HG03378 (cell line): ENCODE measurements around the gene HDGF.
A peak's percentile ranks its signal among the peaks of the same experiment; 100 is the strongest.
"Not testable (repeated sequence)": the region's sequence is repeated elsewhere in the genome, so short reads cannot be mapped to it uniquely, and the experiment has no call there.

Source experiments
- ATAC-seq: cut with Tn5 transposase; IDR thresholded peaks from one replicate; pipeline ENCODE4 v1.9.1; 2021; ENCODE audit warnings: mild to moderate bottlenecking, moderate library complexity; ENCODE audit not compliant: unreplicated experiment

HDGF gene

GRCh38 chr1:156767101-156767878, 15.8 kb upstream of the HDGF start, which contains the start of gene PRCC:
Gene PRCC, plus strand, starts transcription at chr1:156767535. Its CDS starts 237 bp downstream, at chr1:156767772.
- peak; percentile 88 for ATAC-seq

- peak; percentile 15 for ATAC-seq
These were observed 15.0 kb upstream of the HDGF start for GRCh38 chr1:156766298-156767100.

- no peak for ATAC-seq
These were observed 14.2 kb upstream of the HDGF start for GRCh38 chr1:156765666-156766065.

DNA sequence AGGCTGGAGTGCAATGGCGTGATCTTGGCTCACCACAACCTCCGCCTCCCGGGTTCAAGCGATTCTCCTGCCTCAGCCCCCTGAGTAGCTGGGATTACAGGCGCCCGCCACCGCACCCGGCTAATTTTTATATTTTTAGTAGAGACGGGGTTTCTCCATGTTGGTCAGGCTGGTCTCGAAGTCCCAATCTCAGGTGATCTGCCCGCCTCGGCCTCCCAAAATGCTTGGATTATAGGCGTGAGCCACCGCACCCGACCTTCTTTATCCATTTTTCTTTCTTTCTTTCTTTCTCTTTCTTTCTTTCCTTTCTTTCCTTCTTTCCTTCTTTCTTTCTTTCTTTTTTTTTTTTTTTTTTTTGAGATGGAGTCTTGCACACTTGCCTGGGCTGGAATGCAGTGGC, 13.7 kb upstream of the HDGF start:
- not testable (repeated sequence) for ATAC-seq

DNA sequence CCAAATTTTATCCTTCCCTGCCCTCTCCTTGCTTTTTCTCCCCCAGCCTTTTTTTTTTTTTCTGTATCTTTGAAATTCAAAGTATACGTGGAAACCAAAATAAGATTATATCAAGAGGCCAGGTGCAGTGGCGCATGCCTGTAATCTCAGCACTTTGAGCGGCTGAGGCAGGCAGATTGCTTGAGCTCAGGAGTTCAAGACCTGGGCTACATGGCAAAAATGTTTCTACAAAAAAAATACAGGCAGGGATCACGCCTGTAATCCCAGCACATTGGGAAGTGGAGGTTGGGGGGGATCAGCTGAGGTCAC, 9.3 kb upstream of the HDGF start:
- no peak for ATAC-seq

GRCh38 chr1:156760092-156760795, 8.8 kb upstream of the HDGF start:
- no peak for ATAC-seq

DNA sequence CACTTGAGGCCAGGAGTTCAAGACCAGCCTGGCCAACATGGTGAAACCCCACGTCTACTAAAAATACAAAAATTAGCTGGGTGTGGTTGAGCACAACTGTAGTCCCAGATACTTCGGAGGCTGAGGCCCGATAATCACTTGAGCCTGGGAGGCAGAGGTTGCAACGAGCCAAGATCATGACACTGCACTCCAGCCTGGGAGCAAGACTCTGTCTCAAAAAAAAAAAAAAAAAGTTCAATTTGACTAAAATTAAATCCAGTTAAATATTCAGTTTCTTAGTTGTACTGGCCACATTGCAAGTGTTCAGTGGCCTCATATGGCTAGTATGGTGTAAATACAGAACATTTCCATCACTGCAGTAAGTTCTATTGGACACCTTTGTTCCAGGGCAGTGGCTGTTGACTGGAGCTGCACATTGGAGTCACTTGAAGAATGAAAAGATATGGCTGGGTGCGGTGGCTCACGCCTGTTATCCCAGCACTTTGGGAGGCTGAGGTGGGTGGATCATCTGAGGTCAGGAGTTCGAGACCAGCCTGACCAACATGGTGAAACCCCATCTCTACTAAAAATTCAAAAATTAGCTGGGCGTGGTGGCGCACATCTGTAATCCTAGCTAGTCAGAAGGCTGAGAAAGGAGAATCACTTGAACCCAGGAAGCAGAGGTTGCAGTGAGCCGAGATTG, 6.2 kb upstream of the HDGF start:
- not testable (repeated sequence) for ATAC-seq

DNA sequence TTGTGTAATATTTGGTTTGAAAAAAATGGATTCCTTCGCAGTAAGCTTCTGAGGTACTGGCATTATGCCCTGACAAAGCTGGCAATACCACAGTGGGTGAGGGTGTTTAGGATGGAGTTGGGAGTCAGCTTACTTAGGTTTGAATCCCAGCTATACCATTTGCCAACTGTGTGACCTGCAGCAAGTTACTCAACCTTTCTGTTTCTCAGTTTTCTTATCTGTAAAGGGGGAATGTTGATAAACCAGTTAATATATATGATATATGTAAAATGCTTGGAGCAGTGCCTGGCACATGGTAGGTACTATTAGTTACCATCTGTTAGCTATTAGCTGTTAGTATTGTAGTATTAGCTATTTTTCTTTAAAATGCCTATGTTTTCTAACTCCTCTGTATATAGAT, 4.9 kb upstream of the HDGF start:
- ATAC-seq = no peak

DNA sequence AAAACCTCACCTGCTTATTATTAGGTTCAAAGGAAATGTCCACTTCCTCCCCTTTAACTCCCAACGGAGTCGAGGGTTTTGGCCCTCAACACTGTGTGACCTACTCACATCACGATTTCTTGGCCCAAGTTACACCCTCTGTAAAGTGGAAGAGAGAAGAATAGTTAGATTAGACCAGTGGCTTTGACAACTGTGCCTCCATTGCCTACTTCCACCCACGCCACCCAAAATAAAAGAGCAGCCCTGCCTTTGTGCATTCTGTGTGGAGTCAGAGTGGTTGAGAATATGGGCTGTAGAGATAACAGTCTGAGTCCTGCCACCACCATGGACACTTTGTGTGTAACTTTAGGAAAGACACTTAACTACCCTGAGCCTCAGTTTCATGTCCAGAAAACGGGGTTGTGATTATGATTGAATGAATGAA, 4.1 kb upstream of the HDGF start:
- no peak for ATAC-seq

GRCh38 chr1:156754219-156754618, 2.7 kb upstream of the HDGF start:
- ATAC-seq = no peak

GRCh38 chr1:156752843-156753482, 1.5 kb upstream of the HDGF start:
- no peak for ATAC-seq

DNA sequence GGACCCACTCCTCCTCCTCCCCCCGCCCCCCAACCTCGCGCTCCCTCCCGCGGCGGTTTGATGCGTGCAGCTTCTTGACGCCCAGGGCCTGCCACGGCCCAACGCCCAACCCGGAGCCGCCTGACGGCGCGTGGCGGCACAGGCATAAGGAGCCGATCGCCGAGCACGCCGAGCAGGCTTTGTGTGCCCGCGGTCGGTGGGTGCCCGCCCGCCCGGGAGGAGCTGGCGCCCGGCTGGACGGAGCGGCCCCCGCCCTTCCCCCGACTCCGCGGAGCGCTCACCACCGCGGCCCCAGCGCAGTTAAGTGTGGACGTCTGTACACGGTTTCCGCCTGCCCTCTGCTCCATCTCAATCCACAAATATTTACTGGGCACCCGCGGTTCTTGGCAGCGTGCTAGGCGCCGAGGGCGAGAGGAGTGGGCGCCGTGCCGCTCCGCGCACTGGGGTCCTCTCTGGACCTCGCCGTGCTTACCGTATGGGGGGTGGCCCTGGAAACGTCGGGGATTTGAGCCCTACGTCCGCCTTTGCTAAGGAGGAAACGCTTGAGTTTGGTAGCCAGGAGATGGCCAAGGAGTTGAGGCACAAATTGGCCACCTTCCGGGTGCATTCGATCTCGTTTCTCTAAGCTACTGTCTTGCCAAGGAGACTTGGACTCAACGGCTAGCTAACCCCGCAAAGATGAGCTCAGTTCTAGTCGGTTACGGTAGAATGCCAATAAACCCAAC, 444 bp upstream of the HDGF start:
- peak; percentile 41 for ATAC-seq

DNA sequence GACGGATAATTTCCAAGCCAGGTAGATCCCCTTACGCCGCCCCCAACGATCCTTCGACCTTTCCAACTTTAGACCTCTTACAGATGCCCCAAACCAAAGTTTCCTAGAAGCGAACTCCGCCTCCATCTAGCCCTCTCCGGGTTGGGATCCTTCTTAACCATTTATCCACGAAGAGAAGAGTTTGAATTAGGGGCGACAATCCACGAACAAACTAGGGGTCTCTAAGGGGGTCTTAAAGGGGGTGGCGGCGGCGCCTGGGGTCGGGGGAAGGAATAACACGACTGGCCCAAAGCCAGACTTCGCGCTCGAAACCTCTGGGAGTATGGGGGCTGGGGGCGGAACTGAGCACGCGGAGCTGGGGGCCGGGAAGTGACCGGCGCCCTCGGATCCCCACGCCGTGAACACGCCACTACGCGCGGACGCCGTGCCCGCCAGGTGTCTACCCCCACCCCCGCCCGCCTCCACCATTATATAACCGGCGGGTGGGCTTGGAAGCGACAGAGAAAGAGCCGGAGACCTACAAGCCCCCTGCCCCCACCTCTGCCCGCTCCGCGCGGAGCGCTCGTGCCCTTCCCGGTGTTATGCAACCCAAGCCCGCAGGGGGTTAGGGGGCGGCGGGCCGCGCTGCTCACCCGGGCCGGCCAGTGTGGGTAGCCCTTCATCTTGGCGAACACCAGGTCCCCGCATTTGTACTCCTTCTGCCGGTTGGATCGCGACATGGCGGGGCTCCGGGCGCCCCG, 594 bp downstream of the HDGF start:
- ATAC-seq = no peak

DNA sequence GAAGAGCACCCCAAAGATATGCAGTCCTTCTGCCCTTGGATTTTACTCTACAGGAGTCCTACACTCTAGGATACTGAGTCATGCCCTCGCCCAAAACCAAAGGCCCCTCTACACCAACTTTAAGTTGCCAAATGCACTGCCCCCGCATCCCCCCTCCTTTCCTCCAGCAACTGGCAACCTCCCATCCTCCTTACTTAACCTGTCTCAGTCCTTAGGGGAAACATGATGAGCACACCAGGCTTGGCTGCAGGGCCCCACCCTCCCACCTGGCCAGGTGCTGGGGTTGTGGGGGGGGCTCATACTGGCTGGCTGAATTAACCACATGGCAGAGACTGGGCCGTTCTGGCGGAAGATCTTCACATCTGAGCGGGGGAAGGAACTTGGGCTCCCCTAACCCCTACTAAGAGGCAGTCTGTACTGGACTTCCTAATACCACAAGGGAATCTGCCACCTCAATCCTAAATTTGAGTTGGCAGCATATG, 1.2 kb downstream of the HDGF start:
- ATAC-seq = no peak

DNA sequence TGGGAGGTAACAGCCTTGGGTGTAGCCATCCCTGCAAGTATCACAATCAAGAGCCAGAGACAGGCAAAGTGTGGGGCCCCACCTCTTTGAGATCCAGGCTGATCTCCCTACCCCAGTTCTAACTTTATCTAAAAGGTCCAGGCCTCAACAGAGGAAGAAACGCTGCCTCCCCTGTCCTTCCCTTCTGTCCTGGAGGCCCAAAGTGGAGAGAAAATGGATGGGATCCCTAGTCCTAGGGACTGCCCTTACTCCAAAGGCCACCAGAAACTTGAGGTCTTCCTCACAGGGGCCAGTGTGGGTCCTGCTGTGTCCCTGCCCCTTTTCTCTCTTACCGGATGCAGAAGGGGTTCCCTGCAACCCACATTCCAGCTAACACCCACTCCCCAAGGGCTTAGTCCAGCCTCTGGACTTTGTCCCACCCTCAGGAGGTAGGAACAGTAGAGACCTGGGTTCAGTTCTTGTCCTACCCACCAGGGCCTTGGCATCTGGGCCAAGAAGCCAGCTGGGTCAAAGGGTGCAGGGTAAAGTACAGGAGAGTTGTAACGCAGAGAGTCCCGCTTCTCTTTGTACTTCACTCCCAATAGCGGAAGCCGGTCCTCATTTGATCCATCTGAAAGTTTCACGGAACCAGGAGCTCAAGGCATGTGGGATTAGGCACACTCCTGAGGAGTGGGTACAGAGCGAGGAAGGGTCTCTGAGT, 1.9 kb downstream of the HDGF start:
- no peak for ATAC-seq

DNA sequence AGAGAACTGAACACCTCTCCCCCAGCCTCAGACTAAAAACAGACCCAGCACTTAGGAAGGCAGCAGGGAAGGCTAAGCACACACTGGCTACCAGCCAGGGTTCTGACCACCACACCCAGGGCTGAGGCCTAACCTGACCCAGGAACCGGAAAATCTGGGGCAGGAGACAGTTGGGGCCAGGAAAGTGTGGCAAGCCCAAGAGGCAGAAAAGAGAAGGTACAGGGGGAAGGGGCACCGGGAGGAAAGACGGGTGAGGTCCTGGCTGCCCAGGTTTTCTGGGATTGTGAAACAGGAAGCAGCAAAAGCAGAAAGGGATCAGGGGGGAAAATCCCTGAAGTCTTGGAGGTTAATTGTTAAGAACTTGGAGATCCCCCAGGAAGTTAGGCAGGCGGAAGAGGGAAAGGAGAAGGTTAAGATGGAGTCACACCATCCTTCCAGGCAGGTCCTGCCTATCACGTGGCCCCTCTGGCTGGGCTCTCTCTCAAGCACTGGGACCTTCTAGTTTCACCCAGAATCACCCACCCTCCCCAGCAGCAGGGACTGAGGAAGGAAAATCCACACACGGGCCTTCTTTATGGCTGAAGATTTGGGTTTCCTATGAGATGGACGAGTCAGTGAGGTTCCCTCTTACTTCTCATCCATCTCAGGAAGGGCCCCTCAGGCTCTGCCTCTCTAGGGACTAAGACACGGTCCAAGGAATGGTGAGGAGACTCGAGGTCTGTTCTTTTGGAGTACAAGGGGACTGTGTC, 2.6 kb downstream of the HDGF start:
- ATAC-seq = no peak

DNA sequence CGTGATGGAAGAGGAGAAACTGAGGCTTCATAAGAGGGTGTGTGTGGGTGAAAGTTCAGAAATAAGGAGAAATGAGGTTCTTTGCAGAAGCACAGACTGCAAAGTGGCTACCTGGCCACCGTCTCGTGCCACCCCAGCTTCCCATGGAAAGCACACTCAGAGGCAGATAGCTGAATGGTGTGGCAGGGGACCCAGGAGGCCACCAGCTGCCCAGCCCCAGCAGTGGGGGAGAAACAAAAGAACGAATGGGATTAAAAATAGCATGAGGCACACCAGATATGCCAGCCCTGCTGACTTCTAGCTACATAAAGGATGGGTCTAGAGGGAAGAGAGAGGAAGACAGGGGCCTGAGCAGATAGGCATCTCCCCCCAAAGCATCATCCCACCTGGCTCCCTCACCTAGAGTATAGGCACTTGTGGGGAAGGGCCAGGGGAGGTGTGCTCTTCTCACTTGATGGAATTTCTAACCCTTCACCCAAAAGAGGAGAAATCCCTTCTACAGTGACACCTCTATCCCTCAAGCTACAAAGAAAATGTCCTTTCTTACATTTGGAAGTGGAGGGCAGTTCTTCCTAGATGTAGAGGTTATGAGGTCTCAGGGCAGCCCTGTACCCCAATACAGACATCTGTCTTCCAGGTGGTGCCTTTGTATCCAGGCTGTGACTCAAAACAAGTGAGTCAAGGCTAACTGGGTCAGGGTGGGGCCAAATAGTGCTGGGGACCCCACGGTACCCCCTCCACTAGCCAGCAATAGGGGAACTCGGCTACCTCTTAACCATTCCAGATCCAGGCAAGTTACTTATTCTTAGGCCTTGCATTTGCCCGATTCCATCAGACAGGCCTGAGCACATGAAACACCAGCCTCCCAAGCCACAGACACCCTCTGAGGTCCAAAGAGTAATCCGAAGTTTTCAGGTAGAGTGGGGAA, 3.5 kb downstream of the HDGF start:
- no peak for ATAC-seq
